Measurements from ENCODE around the gene DCTN2. TPM values are rescaled to one million over a fixed set of nuclear protein-coding genes. Genes with fewer than 3 reads are reported as not detected.
"Not testable (repeated sequence)": the region's sequence is repeated elsewhere in the genome, so short reads cannot be mapped to it uniquely, and the experiment has no call there.

Gene DCTN2
- total RNA-seq, 2 experiments from 2014 or later = 68.4 to 97.2 TPM

GRCh38 chr12:57497223-57498131 lies 49.5 kb downstream of the DCTN2 start:
- BruUV-seq (replicated peaks) = no TSS peak
- H3K36me3 ChIP-seq (ENCODE audit: insufficient read depth, low read length) = peaks cover 82% of the 10 kb centered on the region
- CTCF ChIA-PET (ENCODE audit: unreplicated experiment) = no interaction called here

GRCh38 chr12:57496822-57497221 lies 50.2 kb downstream of the DCTN2 start:
- no peak overlapping the region for H2AFZ ChIP-seq (ENCODE audit: low read length)
- intact Hi-C loops (cut with micrococcal nuclease; ENCODE audit: unreplicated experiment) = no loop called here
- no peaks in the 10 kb centered on the region for H3K4me1 ChIP-seq (ENCODE audit: insufficient read depth, low read length, poor library complexity, severe bottlenecking)
- no peaks in the 10 kb centered on the region for H3K9me2 ChIP-seq (ENCODE audit: insufficient read depth, low read length)
- peaks cover 81% of the 10 kb centered on the region for H3K36me3 ChIP-seq (ENCODE audit: insufficient read depth, low read length)
- 0 out of 2 replicates have a peak, but pooled peaks cover 3% of the 10 kb centered on the region for H3K79me2 ChIP-seq (ENCODE audit: insufficient read depth, low read depth, low read length)
- CTCF ChIA-PET (ENCODE audit: unreplicated experiment) = no interaction called here
- no peaks in the 10 kb centered on the region for H4K20me1 ChIP-seq (ENCODE audit: insufficient read depth, low read length)
- H3K9me3 ChIP-seq (ENCODE audit: low read length) = no peaks in the 10 kb centered on the region
- H3K27ac ChIP-seq (ENCODE audit: low read depth, low read length, poor library complexity, severe bottlenecking) = no peak overlapping the region
- POLR2A ChIA-PET = interaction anchor here (0.7 to 1.1 kb wide), 2 partner anchors 9 to 13 kb away, joined by 3 to 4 read pairs; no protein-coding TSS in a partner anchor
- no peak overlapping the region for H3K4me3 ChIP-seq (ENCODE audit: low read depth, low read length, poor library complexity, severe bottlenecking)
- no TSS peak for BruUV-seq (replicated peaks)
- no peak overlapping the region for H3K4me2 ChIP-seq (ENCODE audit: low read length)
- TF ChIP-seq EZH2phosphoT487 (IDR thresholded peaks at IDR 0.05; ENCODE audit: borderline replicate concordance, low read depth, low read length) = no peak
- no peak for TF ChIP-seq CTCF (conservative IDR thresholded peaks at IDR 0.05; ENCODE audit: low read length)
- DNase-seq (ENCODE audit: low spot score) = no peak

More at GRCh38 chr12:57497223-57498131, 49.5 kb downstream of the DCTN2 start:
- Histone ChIP-seq H4K20me1 (ENCODE audit: insufficient read depth, low read length) (no peaks in the 10 kb centered on the region), H2AFZ (ENCODE audit: low read length) (no peak overlapping the region), H3K9me3 (ENCODE audit: low read length) (no peaks in the 10 kb centered on the region), H3K27ac (ENCODE audit: low read depth, low read length, poor library complexity, severe bottlenecking) (no peak overlapping the region), H3K9me2 (ENCODE audit: insufficient read depth, low read length) (no peaks in the 10 kb centered on the region), H3K4me2 (ENCODE audit: low read length) (no peak overlapping the region), H3K4me1 (ENCODE audit: insufficient read depth, low read length, poor library complexity, severe bottlenecking) (no peaks in the 10 kb centered on the region), H3K79me2 (ENCODE audit: insufficient read depth, low read depth, low read length) (0 out of 2 replicates have a peak, but pooled peaks cover 3% of the 10 kb centered on the region), H3K4me3 (ENCODE audit: low read depth, low read length, poor library complexity, severe bottlenecking) (no peak overlapping the region)
- POLR2A ChIA-PET = interaction anchor here (0.7 to 1.1 kb wide), 2 partner anchors 9 to 13 kb away, joined by 3 to 4 read pairs; no protein-coding TSS in a partner anchor
- no peak for DNase-seq (ENCODE audit: low spot score)
- intact Hi-C loops (cut with micrococcal nuclease; ENCODE audit: unreplicated experiment) = no loop called here
- no peak for TF ChIP-seq CTCF (conservative IDR thresholded peaks at IDR 0.05; ENCODE audit: low read length)
- no peak for TF ChIP-seq EZH2phosphoT487 (IDR thresholded peaks at IDR 0.05; ENCODE audit: borderline replicate concordance, low read depth, low read length)

GRCh38 chr12:57495051-57495701 lies 51.8 kb downstream of the DCTN2 start:
- POLR2A ChIA-PET; BruUV-seq (replicated peaks); H3K9me2 ChIP-seq (ENCODE audit: insufficient read depth, low read length); H3K9me3 ChIP-seq (ENCODE audit: low read length); H3K27ac ChIP-seq (ENCODE audit: low read depth, low read length, poor library complexity, severe bottlenecking); CTCF ChIA-PET (ENCODE audit: unreplicated experiment); H2AFZ ChIP-seq (ENCODE audit: low read length); H3K4me2 ChIP-seq (ENCODE audit: low read length); H3K4me1 ChIP-seq (ENCODE audit: insufficient read depth, low read length, poor library complexity, severe bottlenecking); H4K20me1 ChIP-seq (ENCODE audit: insufficient read depth, low read length); H3K4me3 ChIP-seq (ENCODE audit: low read depth, low read length, poor library complexity, severe bottlenecking); DNase-seq (ENCODE audit: low spot score); intact Hi-C loops (cut with micrococcal nuclease; ENCODE audit: unreplicated experiment): not testable (repeated sequence)
- Histone ChIP-seq H3K79me2 (ENCODE audit: insufficient read depth, low read depth, low read length) (peaks cover 17% of the 10 kb centered on the region), H3K36me3 (ENCODE audit: insufficient read depth, low read length) (peaks cover 81% of the 10 kb centered on the region)
